Lower lobe of right lung (tissue), 2 donors: ENCODE measurements around the gene BACH1. TPM values are rescaled to one million over a fixed set of nuclear protein-coding genes. Genes with fewer than 3 reads are reported as not detected.

Source experiments
- ATAC-seq, 2 donors: fragments of 200-7000 bp; cut with Tn5 transposase; one replicate each; pipeline ENCODE4 v1.9.1; 2020 to 2022; ENCODE audit warnings: mild to moderate bottlenecking in 2 of 2, moderate library complexity in 2 of 2
- DNase-seq: peaks from one replicate; pipeline ENCODE4 v3.0.0-alpha.2; 2020
- H3K27ac ChIP-seq: fragments of 200-600 bp; one replicate; pipeline ENCODE4 v1.8.0; 2022
- H3K27me3 ChIP-seq: fragments of 200-600 bp; one replicate; pipeline ENCODE4 v1.8.0; 2022; ENCODE audit warnings: low read depth
- H3K36me3 ChIP-seq: fragments of 200-600 bp; one replicate; pipeline ENCODE4 v1.8.0; 2022; ENCODE audit warnings: mild to moderate bottlenecking
- H3K4me1 ChIP-seq: fragments of 200-600 bp; one replicate; pipeline ENCODE4 v1.8.0; 2022
- H3K4me3 ChIP-seq: fragments of 200-600 bp; one replicate; pipeline ENCODE4 v1.8.0; 2022; ENCODE audit warnings: mild to moderate bottlenecking
- H3K9me3 ChIP-seq: fragments of 200-600 bp; one replicate; pipeline ENCODE4 v1.8.0; 2022
- CTCF ChIP-seq: fragments of 200-600 bp; IDR thresholded peaks from one replicate; pipeline ENCODE4 v1.8.0; 2022; ENCODE audit warnings: antibody characterized with exemption, mild to moderate bottlenecking
- intact Hi-C: fragments of 100-400 bp; cut with DNase I; formaldehyde crosslinking; loops from one replicate; pipeline ENCODE4 v1.11.0; 2022
- total RNA-seq: library from RNA; stranded (reverse); fragmentation: NEBNext Ultra II Directional; extraction: Animal tissue kit (Norgen Biotek cat#: 25700); gene quantifications from one replicate; pipeline ENCODE4 v1.2.1, GENCODE V29; 2021
- donor health status: DM: no; HTN: yes; CAD: no; lungs with severe emphysema.

Gene BACH1
- total RNA-seq, 1 donor from 2014 or later = 148 TPM

DNA sequence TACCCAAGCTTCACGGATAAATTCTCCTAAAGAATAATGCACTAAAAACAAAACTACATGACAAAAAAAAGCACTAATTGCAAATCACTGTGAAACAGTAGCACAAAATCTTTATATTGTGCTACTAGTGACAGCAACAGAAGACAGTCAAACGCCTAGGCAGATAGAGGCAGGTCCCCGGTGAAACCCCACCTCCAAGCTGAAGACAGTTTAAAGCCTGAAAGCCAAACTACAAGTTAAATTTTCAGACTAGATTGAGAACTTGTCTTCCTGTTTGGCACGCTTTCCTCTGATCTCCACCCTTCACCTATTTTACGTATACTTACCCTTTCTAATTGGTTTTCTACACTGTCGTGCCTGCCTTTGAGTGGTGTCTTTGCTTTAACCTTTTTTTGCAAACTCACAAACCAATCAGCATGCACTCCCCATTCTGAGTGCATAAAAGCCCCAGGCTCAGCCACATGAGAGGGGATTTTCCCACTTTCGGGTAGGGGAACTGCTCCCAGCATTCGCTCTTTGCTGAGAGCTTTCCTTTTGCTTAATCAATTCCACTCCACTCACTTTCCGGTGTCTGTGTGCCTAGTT, 3.6 kb upstream of the BACH1 start:
- DNase-seq (no peak), ATAC-seq (no peak)
- Histone ChIP-seq H3K27ac (no peak overlapping the region), H3K4me1 (peaks cover 10% of the 10 kb centered on the region), H3K36me3 (no peaks in the 10 kb centered on the region), H3K9me3 (no peaks in the 10 kb centered on the region), H3K4me3 (no peak overlapping the region), H3K27me3 (no peaks in the 10 kb centered on the region)
- no peak for TF ChIP-seq CTCF
- intact Hi-C loops = no loop called here

- no peak overlapping the region for H3K4me3 ChIP-seq
- TF ChIP-seq CTCF = no peak
- no peak for DNase-seq
These were observed 2.3 kb upstream of the BACH1 start for GRCh38 chr21:29296446-29296845.

GRCh38 chr21:29297483-29298347, 1.0 kb upstream of the BACH1 start:
- ATAC-seq (no peak), DNase-seq (no peak)
- H3K36me3 ChIP-seq = no peaks in the 10 kb centered on the region
- H3K27ac ChIP-seq = peak overlapping the region; percentile 93
- H3K27me3 ChIP-seq = no peaks in the 10 kb centered on the region
- H3K9me3 ChIP-seq = no peaks in the 10 kb centered on the region
- H3K4me3 ChIP-seq = peak overlapping the region; percentile 81
- no peak for TF ChIP-seq CTCF
- peaks cover 35% of the 10 kb centered on the region for H3K4me1 ChIP-seq
- intact Hi-C loops = no loop called here

More at GRCh38 chr21:29296446-29296845, 2.3 kb upstream of the BACH1 start:
- Histone ChIP-seq H3K27me3 (no peaks in the 10 kb centered on the region), H3K4me1 (peaks cover 22% of the 10 kb centered on the region), H3K9me3 (no peaks in the 10 kb centered on the region), H3K27ac (no peak overlapping the region), H3K36me3 (no peaks in the 10 kb centered on the region)
- intact Hi-C loops = no loop called here
- no peak for ATAC-seq

GRCh38 chr21:29299046-29299915, 559 bp downstream of the BACH1 start:
- no peaks in the 10 kb centered on the region for H3K27me3 ChIP-seq
- TF ChIP-seq CTCF = no peak
- H3K27ac ChIP-seq = peak overlapping the region; percentile 93
- H3K36me3 ChIP-seq = no peaks in the 10 kb centered on the region
- peak; percentile 79 to 80 for ATAC-seq
- H3K4me3 ChIP-seq = peak overlapping the region; percentile 81
- peak; percentile 81 for DNase-seq
- no peaks in the 10 kb centered on the region for H3K9me3 ChIP-seq
- intact Hi-C loops = no loop called here
- peaks cover 51% of the 10 kb centered on the region for H3K4me1 ChIP-seq
